Measurements from ENCODE around the gene NACAD. TPM values are rescaled to one million over a fixed set of nuclear protein-coding genes. Genes with fewer than 3 reads are reported as not detected.

Gene NACAD
- total RNA-seq, 1 donor = 3.9 TPM

GRCh38 chr7:45078125-45078681 is 10.6 kb downstream of the NACAD start:
- no peak for DNase-seq (ENCODE audit: low read depth)
- no peak for TF ChIP-seq CTCF (IDR thresholded peaks at IDR 0.05; ENCODE audit: insufficient read depth, low read depth, low read length)
- H3K4me3 ChIP-seq (ENCODE audit: low read depth, low read length) = no peak overlapping the region

- no peak for DNase-seq (ENCODE audit: low read depth)
- no peak for TF ChIP-seq CTCF (IDR thresholded peaks at IDR 0.05; ENCODE audit: insufficient read depth, low read depth, low read length)
- no peak overlapping the region for H3K4me3 ChIP-seq (ENCODE audit: low read depth, low read length)
These were observed 11.2 kb downstream of the NACAD start for GRCh38 chr7:45077579-45077978.

- H3K4me3 ChIP-seq (ENCODE audit: low read depth, low read length) = no peak overlapping the region
- no peak for TF ChIP-seq CTCF (IDR thresholded peaks at IDR 0.05; ENCODE audit: insufficient read depth, low read depth, low read length)
- DNase-seq (ENCODE audit: low read depth) = no peak
These were observed 11.8 kb downstream of the NACAD start for GRCh38 chr7:45076946-45077345.

- TF ChIP-seq CTCF (IDR thresholded peaks at IDR 0.05; ENCODE audit: insufficient read depth, low read depth, low read length) = no peak
- H3K4me3 ChIP-seq (ENCODE audit: low read depth, low read length) = no peak overlapping the region
- no peak for DNase-seq (ENCODE audit: low read depth)
These were observed 12.6 kb downstream of the NACAD start for GRCh38 chr7:45075871-45076796.

- no peak for TF ChIP-seq CTCF (IDR thresholded peaks at IDR 0.05; ENCODE audit: insufficient read depth, low read depth, low read length)
- DNase-seq (ENCODE audit: low read depth) = no peak
- H3K4me3 ChIP-seq (ENCODE audit: low read depth, low read length) = no peak overlapping the region
These were observed 13.5 kb downstream of the NACAD start for GRCh38 chr7:45075355-45075644.

GRCh38 chr7:45074528-45075354 is 14.0 kb downstream of the NACAD start:
- TF ChIP-seq CTCF (IDR thresholded peaks at IDR 0.05; ENCODE audit: insufficient read depth, low read depth, low read length) = no peak
- no peak overlapping the region for H3K4me3 ChIP-seq (ENCODE audit: low read depth, low read length)
- DNase-seq (ENCODE audit: low read depth) = no peak

Data from fibroblast of villous mesenchyme (primary cell).